GM23338 (cell line): ENCODE results near the gene NAA80. TPM values are rescaled to one million over a fixed set of nuclear protein-coding genes. Genes with fewer than 3 reads are reported as not detected.

Experiments used
- ATAC-seq: fragments of 200-7000 bp; cut with Tn5 transposase; 3 replicates; pipeline ENCODE4 v1.9.1; 2020
- DNase-seq: peaks from one replicate; pipeline ENCODE4 v3.0.0-alpha.2; 2015; ENCODE audit warnings: low spot score
- H2AFZ ChIP-seq: fragments of 200-600 bp; sonication (generic); 2 replicates; pipeline ENCODE4 v1.8.0; 2016; ENCODE audit warnings: antibody characterized with exemption, mild to moderate bottlenecking, moderate library complexity
- H3F3A ChIP-seq: fragments of 200-600 bp; sonication (generic); replicated peaks from 2 replicates; pipeline ENCODE4 v1.8.0; 2017; ENCODE audit warnings: antibody characterized with exemption, mixed run types, low read depth
- H3K27ac ChIP-seq: fragments of 200-600 bp; sonication (generic); 2 replicates; pipeline ENCODE4 v1.6.1; 2016; ENCODE audit warnings: low read depth
- H3K27me3 ChIP-seq: fragments of 200-600 bp; sonication (generic); 2 replicates; pipeline ENCODE4 v1.8.0; 2016; ENCODE audit warnings: mild to moderate bottlenecking, mixed run types, moderate library complexity; ENCODE audit not compliant: insufficient read depth
- H3K36me3 ChIP-seq: fragments of 200-600 bp; sonication (generic); 2 replicates; pipeline ENCODE4 v1.8.0; 2016; ENCODE audit warnings: mild to moderate bottlenecking; ENCODE audit not compliant: insufficient read depth
- H3K4me1 ChIP-seq: fragments of 200-600 bp; sonication (generic); 2 replicates; pipeline ENCODE4 v1.8.0; 2016; ENCODE audit warnings: mild to moderate bottlenecking, moderate library complexity; ENCODE audit not compliant: insufficient read depth
- H3K4me2 ChIP-seq: fragments of 200-600 bp; sonication (generic); 2 replicates; pipeline ENCODE4 v1.7.1; 2017; ENCODE audit warnings: mixed run types
- H3K4me3 ChIP-seq: fragments of 200-600 bp; sonication (generic); 2 replicates; pipeline ENCODE4 v1.6.1; 2016; ENCODE audit warnings: mixed run types
- H3K79me2 ChIP-seq: fragments of 200-600 bp; sonication (generic); replicated peaks from 2 replicates; pipeline ENCODE4 v1.8.0; 2017; ENCODE audit warnings: mild to moderate bottlenecking; ENCODE audit not compliant: insufficient read depth
- H3K9me2 ChIP-seq: fragments of 200-600 bp; sonication (generic); 2 replicates; pipeline ENCODE4 v1.8.0; 2017; ENCODE audit not compliant: insufficient read depth
- H4K20me1 ChIP-seq: fragments of 200-600 bp; sonication (generic); replicated peaks from 2 replicates; pipeline ENCODE4 v1.8.0; 2017; ENCODE audit warnings: mild to moderate bottlenecking; ENCODE audit not compliant: insufficient read depth
- H3K27ac Mint-ChIP-seq: 2 replicates; pipeline ENCODE4 v1.8.0; 2020; ENCODE audit warnings: inconsistent platforms, mild to moderate bottlenecking, moderate library complexity, mixed read lengths
- H3K27me3 Mint-ChIP-seq: 3 replicates; pipeline ENCODE4 v1.8.0; 2022; ENCODE audit warnings: low read depth, mild to moderate bottlenecking, moderate library complexity, mixed read lengths, inconsistent platforms; ENCODE audit not compliant: insufficient read depth, poor library complexity
- H3K36me3 Mint-ChIP-seq: 3 replicates; pipeline ENCODE4 v1.8.0; 2021; ENCODE audit warnings: low read depth, mild to moderate bottlenecking, inconsistent platforms, moderate library complexity, mixed read lengths
- H3K4me1 Mint-ChIP-seq: 3 replicates; pipeline ENCODE4 v1.8.0; 2020; ENCODE audit warnings: mild to moderate bottlenecking, inconsistent platforms, mixed read lengths
- H3K4me3 Mint-ChIP-seq: 3 replicates; pipeline ENCODE4 v1.8.0; 2021; ENCODE audit warnings: moderate library complexity, mild to moderate bottlenecking, inconsistent platforms, mixed read lengths
- H3K9me3 Mint-ChIP-seq: 3 replicates; pipeline ENCODE4 v1.8.0; 2020; ENCODE audit warnings: moderate library complexity, mild to moderate bottlenecking, inconsistent platforms, mixed read lengths
- ETS1 ChIP-seq: IDR thresholded peaks from 2 replicates; pipeline ENCODE4 v1.6.1; 2016; ENCODE audit warnings: antibody characterized with exemption
- EZH2 ChIP-seq: fragments of 200-600 bp; sonication (generic); IDR thresholded peaks from one replicate; pipeline ENCODE4 v1.8.0; 2017; ENCODE audit warnings: antibody characterized with exemption, mild to moderate bottlenecking, low read depth; ENCODE audit not compliant: unreplicated experiment
- EZH2phosphoT487 ChIP-seq: fragments of 200-600 bp; sonication (generic); IDR thresholded peaks from one replicate; pipeline ENCODE4 v1.8.1; 2018; ENCODE audit warnings: antibody characterized with exemption; ENCODE audit not compliant: unreplicated experiment
- NANOG ChIP-seq: IDR thresholded peaks from 2 replicates; pipeline ENCODE4 v1.6.1; 2016; ENCODE audit warnings: antibody characterized with exemption, borderline replicate concordance
- POLR2AphosphoS5 ChIP-seq: IDR thresholded peaks from 2 replicates; pipeline ENCODE4 v1.6.1; 2016; ENCODE audit warnings: antibody characterized with exemption, low read depth
- REST ChIP-seq: IDR thresholded peaks from one replicate; pipeline ENCODE4 v1.6.1; 2018; ENCODE audit warnings: antibody characterized with exemption; ENCODE audit not compliant: unreplicated experiment
- STAT1 ChIP-seq: IDR thresholded peaks from one replicate; pipeline ENCODE4 v1.6.1; 2016; ENCODE audit warnings: antibody characterized with exemption; ENCODE audit not compliant: unreplicated experiment
- ZNF114 ChIP-seq: fragments of 250-450 bp; sonication (Bioruptor Pico); IDR thresholded peaks from 2 replicates; pipeline ENCODE4 v1.5.0; 2020; ENCODE audit warnings: mild to moderate bottlenecking, moderate library complexity
- ZNF331 ChIP-seq: fragments of 250-450 bp; sonication (Bioruptor Pico); IDR thresholded peaks from 2 replicates; pipeline ENCODE4 v1.5.0; 2020; ENCODE audit warnings: low read depth, mild to moderate bottlenecking, moderate library complexity
- polyA plus RNA-seq: library from polyadenylated mRNA; unstranded; fragments of >200 nt; fragmentation: Nextera tagmentation; extraction: Ambion mirVana; gene quantifications from 2 replicates; pipeline ENCODE4 v1.2.1, GENCODE V29; 2016
- total RNA-seq: library from RNA; depleted of rRNA; stranded (reverse); fragments of >200 nt; shearing (Covaris generic); gene quantifications from 2 replicates; pipeline ENCODE4 v1.2.3, GENCODE V29; 2014

Gene NAA80
- total and polyA plus RNA-seq, 2 experiments from 2014 or later: 12.1 to 16.7 TPM

GRCh38 chr3:50259432-50260026, 39.7 kb downstream of the NAA80 start:
- Histone ChIP-seq H3K27me3 (no peaks in the 10 kb centered on the region), H3K4me3 (peak overlapping the region; percentile 77; the same call in 1 of the 2 replicates), H3F3A (peaks cover 30% of the 10 kb centered on the region), H3K9me2 (no peaks in the 10 kb centered on the region), H3K36me3 (peaks cover 14% of the 10 kb centered on the region), H3K27ac (peak overlapping the region; percentile 66; the same call in 1 of the 2 replicates), H4K20me1 (no peaks in the 10 kb centered on the region; the same call in 1 of the 2 replicates), H3K79me2 (no peaks in the 10 kb centered on the region), H3K4me1 (peaks cover 22% of the 10 kb centered on the region), H2AFZ (no peak overlapping the region), H3K4me2 (peak overlapping the region; percentile 83)
- H3K36me3 Mint-ChIP-seq: peaks cover 37% of the 10 kb centered on the region
- TF ChIP-seq STAT1 (no peak), ZNF331 (no peak), ZNF114 (CRISPR knock-in tag) (no peak), ETS1 (no peak), EZH2phosphoT487 (no peak), NANOG (no peak), POLR2AphosphoS5 (no peak), REST (no peak), EZH2 (no peak)
- DNase-seq: no peak
- H3K4me1 Mint-ChIP-seq: peaks cover 37% of the 10 kb centered on the region
- H3K4me3 Mint-ChIP-seq: peak overlapping the region; percentile 70
- peak; percentile 4 for ATAC-seq
- no peaks in the 10 kb centered on the region for H3K9me3 Mint-ChIP-seq
- H3K27me3 Mint-ChIP-seq: peaks cover 26% of the 10 kb centered on the region
- no peak overlapping the region; the same call in 1 of the 2 replicates for H3K27ac Mint-ChIP-seq

- no peaks in the 10 kb centered on the region for H3K9me2 ChIP-seq
- H3K9me3 Mint-ChIP-seq: no peaks in the 10 kb centered on the region
- H3K27me3 Mint-ChIP-seq: peaks cover 24% of the 10 kb centered on the region
- 0 out of 2 replicates have a peak overlapping the region, but pooled peaks have one; percentile 44 for H3K27ac Mint-ChIP-seq
- peaks cover 19% of the 10 kb centered on the region for H3K4me1 ChIP-seq
- H3F3A ChIP-seq: peaks cover 30% of the 10 kb centered on the region
- H4K20me1 ChIP-seq: no peaks in the 10 kb centered on the region; the same call in 1 of the 2 replicates
- no peaks in the 10 kb centered on the region for H3K79me2 ChIP-seq
- ATAC-seq: peak; percentile 1; the same call in 1 of the 3 replicates
- no peaks in the 10 kb centered on the region for H3K27me3 ChIP-seq
- H3K4me1 Mint-ChIP-seq: peaks cover 35% of the 10 kb centered on the region
- H3K4me3 ChIP-seq: no peak overlapping the region
- H3K4me3 Mint-ChIP-seq: no peak overlapping the region
- H3K36me3 ChIP-seq: peaks cover 14% of the 10 kb centered on the region
- no peak overlapping the region for H2AFZ ChIP-seq
- no peak overlapping the region; the same call in 1 of the 2 replicates for H3K4me2 ChIP-seq
- peaks cover 37% of the 10 kb centered on the region for H3K36me3 Mint-ChIP-seq
- TF ChIP-seq NANOG: no peak
- no peak for TF ChIP-seq ZNF331
- no peak for TF ChIP-seq EZH2phosphoT487
- no peak for TF ChIP-seq ETS1
- TF ChIP-seq REST: no peak
- TF ChIP-seq EZH2: no peak
- peak overlapping the region; percentile 66; the same call in 1 of the 2 replicates for H3K27ac ChIP-seq
- DNase-seq: no peak
Measured at GRCh38 chr3:50258979-50259378, 40.2 kb downstream of the NAA80 start.
